Measurements from ENCODE around the gene ZFYVE9.

GRCh38 chr1:52112489-52112888 is 29.4 kb upstream of the ZFYVE9 start:
- TF ChIP-seq POLR2A (IDR thresholded peaks at IDR 0.05; ENCODE audit: low read depth, low read length), result no peak
- TF ChIP-seq POLR2AphosphoS5 (IDR thresholded peaks at IDR 0.05; ENCODE audit: low read depth, low read length), result no peak
- no peak for TF ChIP-seq TAF1 (IDR thresholded peaks at IDR 0.05; ENCODE audit: borderline replicate concordance, low read depth, low read length)
